ENCODE measurements around the gene CSRP3. TPM values are rescaled to one million over a fixed set of nuclear protein-coding genes. Genes with fewer than 3 reads are reported as not detected.
"Not testable (repeated sequence)": the region's sequence is repeated elsewhere in the genome, so short reads cannot be mapped to it uniquely, and the experiment has no call there.

The CSRP3 gene
- total RNA-seq, 1 donor from 2014 or later = not detected

- no peaks in the 10 kb centered on the region for H3K27me3 Mint-ChIP-seq (ENCODE audit: unreplicated experiment)
- no peak overlapping the region for H3K4me3 Mint-ChIP-seq (ENCODE audit: unreplicated experiment)
- H3K27ac Mint-ChIP-seq (ENCODE audit: unreplicated experiment) = peak overlapping the region; percentile 65
- DNase-seq (ENCODE audit: extremely low spot score, unreplicated experiment) = no peak
- no peak for TF ChIP-seq CTCF (IDR thresholded peaks at IDR 0.05)
- H3K36me3 Mint-ChIP-seq (ENCODE audit: unreplicated experiment) = peaks cover 37% of the 10 kb centered on the region
- H3K4me1 Mint-ChIP-seq (ENCODE audit: unreplicated experiment) = peaks cover 16% of the 10 kb centered on the region
- H3K9me3 Mint-ChIP-seq (ENCODE audit: unreplicated experiment) = no peaks in the 10 kb centered on the region
Measured at GRCh38 chr11:19162951-19163505, 38.8 kb downstream of the CSRP3 start.

GRCh38 chr11:19161651-19162050 lies 40.1 kb downstream of the CSRP3 start:
- TF ChIP-seq CTCF (IDR thresholded peaks at IDR 0.05) = no peak
- Mint-ChIP-seq H3K27ac (ENCODE audit: unreplicated experiment) (no peak overlapping the region), H3K36me3 (ENCODE audit: unreplicated experiment) (peaks cover 34% of the 10 kb centered on the region), H3K27me3 (ENCODE audit: unreplicated experiment) (no peaks in the 10 kb centered on the region), H3K4me1 (ENCODE audit: unreplicated experiment) (peaks cover 16% of the 10 kb centered on the region), H3K4me3 (ENCODE audit: unreplicated experiment) (no peak overlapping the region), H3K9me3 (ENCODE audit: unreplicated experiment) (no peaks in the 10 kb centered on the region)
- no peak for DNase-seq (ENCODE audit: extremely low spot score, unreplicated experiment)

GRCh38 chr11:19160847-19161246 lies 40.9 kb downstream of the CSRP3 start:
- no peaks in the 10 kb centered on the region for H3K27me3 Mint-ChIP-seq (ENCODE audit: unreplicated experiment)
- DNase-seq (ENCODE audit: extremely low spot score, unreplicated experiment) = no peak
- peaks cover 33% of the 10 kb centered on the region for H3K36me3 Mint-ChIP-seq (ENCODE audit: unreplicated experiment)
- H3K4me1 Mint-ChIP-seq (ENCODE audit: unreplicated experiment) = peaks cover 16% of the 10 kb centered on the region
- H3K4me3 Mint-ChIP-seq (ENCODE audit: unreplicated experiment) = no peak overlapping the region
- no peaks in the 10 kb centered on the region for H3K9me3 Mint-ChIP-seq (ENCODE audit: unreplicated experiment)
- TF ChIP-seq CTCF (IDR thresholded peaks at IDR 0.05) = no peak
- H3K27ac Mint-ChIP-seq (ENCODE audit: unreplicated experiment) = no peak overlapping the region

GRCh38 chr11:19156892-19157291 lies 44.9 kb downstream of the CSRP3 start:
- Mint-ChIP-seq H3K27me3 (ENCODE audit: unreplicated experiment) (no peaks in the 10 kb centered on the region), H3K27ac (ENCODE audit: unreplicated experiment) (no peak overlapping the region), H3K4me3 (ENCODE audit: unreplicated experiment) (no peak overlapping the region), H3K9me3 (ENCODE audit: unreplicated experiment) (no peaks in the 10 kb centered on the region), H3K36me3 (ENCODE audit: unreplicated experiment) (peaks cover 44% of the 10 kb centered on the region), H3K4me1 (ENCODE audit: unreplicated experiment) (no peaks in the 10 kb centered on the region)
- no peak for DNase-seq (ENCODE audit: extremely low spot score, unreplicated experiment)
- TF ChIP-seq CTCF (IDR thresholded peaks at IDR 0.05) = no peak

- Mint-ChIP-seq H3K36me3 (ENCODE audit: unreplicated experiment) (peaks cover 15% of the 10 kb centered on the region), H3K4me1 (ENCODE audit: unreplicated experiment) (no peaks in the 10 kb centered on the region), H3K9me3 (ENCODE audit: unreplicated experiment) (no peaks in the 10 kb centered on the region), H3K27ac (ENCODE audit: unreplicated experiment) (no peak overlapping the region), H3K27me3 (ENCODE audit: unreplicated experiment) (no peaks in the 10 kb centered on the region), H3K4me3 (ENCODE audit: unreplicated experiment) (no peak overlapping the region)
- DNase-seq (ENCODE audit: extremely low spot score, unreplicated experiment) = no peak
- no peak for TF ChIP-seq CTCF (IDR thresholded peaks at IDR 0.05)
Measured at GRCh38 chr11:19145319-19145718, 56.5 kb downstream of the CSRP3 start.

GRCh38 chr11:19136884-19137283 lies 64.9 kb downstream of the CSRP3 start:
- not testable (repeated sequence) for H3K27me3 Mint-ChIP-seq (ENCODE audit: unreplicated experiment); H3K4me1 Mint-ChIP-seq (ENCODE audit: unreplicated experiment)

More at GRCh38 chr11:19136884-19137283, 64.9 kb downstream of the CSRP3 start:
- H3K4me3 Mint-ChIP-seq (ENCODE audit: unreplicated experiment); H3K27ac Mint-ChIP-seq (ENCODE audit: unreplicated experiment); DNase-seq (ENCODE audit: extremely low spot score, unreplicated experiment): not testable (repeated sequence)
- Mint-ChIP-seq H3K9me3 (ENCODE audit: unreplicated experiment) (peaks cover 15% of the 10 kb centered on the region), H3K36me3 (ENCODE audit: unreplicated experiment) (peaks cover 22% of the 10 kb centered on the region)

Measured in osteocyte (in vitro differentiated cells).